SU-DHL-6 (cell line): ENCODE results near the gene DSG4.

ENCODE experiments used
- H2AFZ ChIP-seq: fragments of 200-600 bp; sonication (generic); 2 replicates; pipeline ENCODE4 v1.6.1; 2014; ENCODE audit warnings: low read depth, mild to moderate bottlenecking, moderate library complexity, mixed read lengths, antibody characterized with exemption, low read length; ENCODE audit not compliant: severe bottlenecking
- H3F3A ChIP-seq: fragments of 200-600 bp; shearing (Covaris generic); 2 replicates; pipeline ENCODE4 v1.6.0; 2016; ENCODE audit warnings: antibody characterized with exemption, mild to moderate bottlenecking; ENCODE audit not compliant: insufficient read depth
- H3K27ac ChIP-seq: fragments of 200-600 bp; sonication (generic); 2 replicates; pipeline ENCODE4 v1.5.1; 2016; ENCODE audit warnings: low read depth, mild to moderate bottlenecking, low read length, moderate library complexity, mixed read lengths
- H3K27me3 ChIP-seq: fragments of 200-600 bp; sonication (generic), shearing (Covaris generic); 2 replicates; pipeline ENCODE4 v1.6.0; 2014; ENCODE audit warnings: mild to moderate bottlenecking, low read length
- H3K36me3 ChIP-seq: fragments of 200-600 bp; sonication (generic); 2 replicates; pipeline ENCODE4 v1.6.1; 2014; ENCODE audit warnings: mild to moderate bottlenecking, low read length, mixed read lengths
- H3K4me2 ChIP-seq: fragments of 300-600, 200-600 bp; shearing (Covaris generic), sonication (generic); 2 replicates; pipeline ENCODE4 v1.6.0; 2014; ENCODE audit warnings: low read length, low read depth, mild to moderate bottlenecking; ENCODE audit not compliant: poor library complexity, severe bottlenecking
- H3K4me3 ChIP-seq: fragments of 200-600 bp; sonication (generic); 2 replicates; pipeline ENCODE4 v1.5.1; 2014; ENCODE audit warnings: antibody characterized with exemption, low read length, mild to moderate bottlenecking, mixed read lengths; ENCODE audit not compliant: insufficient read depth, poor library complexity, severe bottlenecking
- H3K79me2 ChIP-seq: fragments of 200-600 bp; sonication (generic); 2 replicates; pipeline ENCODE4 v1.6.1; 2014; ENCODE audit warnings: mild to moderate bottlenecking, low read length, moderate library complexity; ENCODE audit not compliant: insufficient read depth
- H3K9ac ChIP-seq: fragments of 200-600 bp; sonication (generic); 2 replicates; pipeline ENCODE4 v1.7.0; 2014; ENCODE audit warnings: mild to moderate bottlenecking, low read length
- H3K9me2 ChIP-seq: fragments of 200-600 bp; sonication (generic); replicated peaks from 2 replicates; pipeline ENCODE4 v1.6.1; 2014; ENCODE audit warnings: low read length; ENCODE audit not compliant: insufficient read depth
- H3K9me3 ChIP-seq: fragments of 200-600 bp; sonication (generic); 2 replicates; pipeline ENCODE4 v1.6.1; 2014; ENCODE audit warnings: low read length, mixed read lengths; ENCODE audit not compliant: insufficient read depth
- H4K20me1 ChIP-seq: fragments of 200-600 bp; sonication (generic); 2 replicates; pipeline ENCODE4 v1.6.1; 2014; ENCODE audit warnings: low read depth, mild to moderate bottlenecking, antibody characterized with exemption, low read length, moderate library complexity, mixed read lengths
- EZH2phosphoT487 ChIP-seq: fragments of 200-600 bp; sonication (generic), shearing (Covaris generic); conservative IDR thresholded peaks from 2 replicates; pipeline ENCODE4 v1.6.1; 2018; ENCODE audit warnings: mild to moderate bottlenecking, antibody characterized with exemption, low read length, moderate library complexity, mixed read lengths
- TF ChIP-seq, protein P1 (sequence below): fragments of 200-600 bp; sonication (generic); IDR thresholded peaks from one replicate; pipeline ENCODE4 v1.5.1; 2017; ENCODE audit warnings: antibody characterized with exemption, mild to moderate bottlenecking, low read length, moderate library complexity; ENCODE audit not compliant: insufficient read depth, poor library complexity, severe bottlenecking

Gene DSG4

GRCh38 chr18:31424383-31424988 lies 47.9 kb downstream of the DSG4 start:
- Histone ChIP-seq H3K36me3 (no peaks in the 10 kb centered on the region), H3K27me3 (no peaks in the 10 kb centered on the region), H3K9ac (no peak overlapping the region), H3K79me2 (no peaks in the 10 kb centered on the region), H2AFZ (no peak overlapping the region), H3K9me3 (no peaks in the 10 kb centered on the region), H3K27ac (no peak overlapping the region), H4K20me1 (no peaks in the 10 kb centered on the region), H3K9me2 (no peaks in the 10 kb centered on the region), H3F3A (no peaks in the 10 kb centered on the region), H3K4me2 (no peak overlapping the region), H3K4me3 (no peak overlapping the region)
- TF ChIP-seq EZH2phosphoT487: no peak
- TF ChIP-seq, protein P1, sequence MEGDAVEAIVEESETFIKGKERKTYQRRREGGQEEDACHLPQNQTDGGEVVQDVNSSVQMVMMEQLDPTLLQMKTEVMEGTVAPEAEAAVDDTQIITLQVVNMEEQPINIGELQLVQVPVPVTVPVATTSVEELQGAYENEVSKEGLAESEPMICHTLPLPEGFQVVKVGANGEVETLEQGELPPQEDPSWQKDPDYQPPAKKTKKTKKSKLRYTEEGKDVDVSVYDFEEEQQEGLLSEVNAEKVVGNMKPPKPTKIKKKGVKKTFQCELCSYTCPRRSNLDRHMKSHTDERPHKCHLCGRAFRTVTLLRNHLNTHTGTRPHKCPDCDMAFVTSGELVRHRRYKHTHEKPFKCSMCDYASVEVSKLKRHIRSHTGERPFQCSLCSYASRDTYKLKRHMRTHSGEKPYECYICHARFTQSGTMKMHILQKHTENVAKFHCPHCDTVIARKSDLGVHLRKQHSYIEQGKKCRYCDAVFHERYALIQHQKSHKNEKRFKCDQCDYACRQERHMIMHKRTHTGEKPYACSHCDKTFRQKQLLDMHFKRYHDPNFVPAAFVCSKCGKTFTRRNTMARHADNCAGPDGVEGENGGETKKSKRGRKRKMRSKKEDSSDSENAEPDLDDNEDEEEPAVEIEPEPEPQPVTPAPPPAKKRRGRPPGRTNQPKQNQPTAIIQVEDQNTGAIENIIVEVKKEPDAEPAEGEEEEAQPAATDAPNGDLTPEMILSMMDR: peak; percentile 30

DNA sequence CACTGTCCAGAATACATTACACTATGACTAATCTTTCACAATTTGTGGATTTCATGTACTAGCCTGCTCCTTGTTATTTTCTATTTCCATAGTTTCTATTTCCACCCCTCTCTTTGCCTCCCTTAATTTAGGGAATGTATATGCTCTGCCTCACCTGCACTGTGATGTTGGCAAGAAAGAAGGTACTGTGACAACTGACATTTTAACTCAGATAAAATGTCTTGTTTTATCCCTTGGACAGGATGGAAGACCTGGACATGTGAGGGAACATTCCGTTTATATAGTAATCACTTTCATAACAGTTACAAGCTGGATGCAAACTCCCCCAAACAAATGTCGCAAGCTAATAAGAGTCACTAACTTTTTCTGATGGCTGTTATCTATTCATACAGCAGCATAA lies 49.4 kb downstream of the DSG4 start:
- no peaks in the 10 kb centered on the region for H3K9me3 ChIP-seq
- no peaks in the 10 kb centered on the region for H3K79me2 ChIP-seq
- no peaks in the 10 kb centered on the region for H3F3A ChIP-seq
- H3K27ac ChIP-seq: no peak overlapping the region
- no peak overlapping the region for H3K9ac ChIP-seq
- TF ChIP-seq, protein P1: no peak
- TF ChIP-seq EZH2phosphoT487: no peak
- H3K27me3 ChIP-seq: no peaks in the 10 kb centered on the region
- H3K36me3 ChIP-seq: no peaks in the 10 kb centered on the region
- H4K20me1 ChIP-seq: no peaks in the 10 kb centered on the region
- no peak overlapping the region for H3K4me2 ChIP-seq
- no peak overlapping the region for H2AFZ ChIP-seq
- H3K9me2 ChIP-seq: no peaks in the 10 kb centered on the region
- no peak overlapping the region for H3K4me3 ChIP-seq

DNA sequence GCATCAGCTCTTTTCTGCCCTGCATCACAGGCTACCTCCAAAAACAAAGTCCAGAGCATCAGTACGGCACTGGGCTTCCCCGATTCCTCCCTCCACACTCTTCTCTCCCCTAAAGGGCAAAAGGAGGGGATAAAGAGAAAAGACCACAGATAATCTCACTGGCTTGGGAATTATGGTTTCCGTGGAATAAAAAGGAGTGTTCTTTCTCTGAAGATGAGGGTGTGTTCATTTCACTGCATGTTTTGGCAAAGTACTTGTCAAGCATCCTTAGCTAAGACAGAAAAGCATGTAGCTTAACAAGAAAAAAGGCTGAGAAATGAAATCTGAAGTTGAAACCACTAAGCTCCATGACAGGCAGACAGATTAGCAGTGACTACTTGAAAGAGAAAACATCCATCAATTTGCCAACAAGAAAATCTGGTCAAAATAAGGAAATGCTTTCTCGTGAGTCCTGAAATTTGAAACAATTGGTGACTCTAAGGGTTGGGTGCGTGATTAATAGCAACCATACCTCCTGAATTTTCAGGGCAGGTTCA lies 50.4 kb downstream of the DSG4 start:
- no peak overlapping the region for H3K4me3 ChIP-seq
- no peak overlapping the region for H3K9ac ChIP-seq
- H3K4me2 ChIP-seq: no peak overlapping the region
- no peaks in the 10 kb centered on the region for H3K9me3 ChIP-seq
- no peak for TF ChIP-seq EZH2phosphoT487
- no peaks in the 10 kb centered on the region for H3K9me2 ChIP-seq
- no peaks in the 10 kb centered on the region for H3K36me3 ChIP-seq
- H3F3A ChIP-seq: no peaks in the 10 kb centered on the region
- H2AFZ ChIP-seq: no peak overlapping the region
- no peaks in the 10 kb centered on the region for H3K79me2 ChIP-seq
- no peaks in the 10 kb centered on the region for H3K27me3 ChIP-seq
- H4K20me1 ChIP-seq: no peaks in the 10 kb centered on the region
- H3K27ac ChIP-seq: no peak overlapping the region

- H4K20me1 ChIP-seq: no peaks in the 10 kb centered on the region
- H3K9me3 ChIP-seq: no peaks in the 10 kb centered on the region
- TF ChIP-seq EZH2phosphoT487: no peak
- TF ChIP-seq, protein P1: no peak
- no peaks in the 10 kb centered on the region for H3K36me3 ChIP-seq
- H3K27me3 ChIP-seq: no peaks in the 10 kb centered on the region
- H2AFZ ChIP-seq: no peak overlapping the region
- H3K4me3 ChIP-seq: no peak overlapping the region
- H3K79me2 ChIP-seq: no peaks in the 10 kb centered on the region
- H3K9ac ChIP-seq: no peak overlapping the region
- no peak overlapping the region for H3K4me2 ChIP-seq
- no peaks in the 10 kb centered on the region for H3F3A ChIP-seq
- no peaks in the 10 kb centered on the region for H3K9me2 ChIP-seq
- H3K27ac ChIP-seq: no peak overlapping the region
These were observed 51.6 kb downstream of the DSG4 start for GRCh38 chr18:31428211-31428610.
